LNCAP (cell line): ENCODE data around the gene INHBC.

Source experiments
- CTCF ChIP-seq: fragments of 450-650 bp; IDR thresholded peaks from 2 replicates; pipeline ENCODE4 v1.5.1; 2017; ENCODE audit warnings: mild to moderate bottlenecking

Gene INHBC

GRCh38 chr12:57474862-57475261 lies 40.3 kb downstream of the INHBC start:
- no peak for TF ChIP-seq CTCF

- no peak for TF ChIP-seq CTCF
These were observed 40.9 kb downstream of the INHBC start for GRCh38 chr12:57475271-57476161.

GRCh38 chr12:57476162-57476992 lies 41.8 kb downstream of the INHBC start:
- no peak for TF ChIP-seq CTCF

- TF ChIP-seq CTCF: no peak
These were observed 42.6 kb downstream of the INHBC start for GRCh38 chr12:57476993-57477709.

GRCh38 chr12:57477710-57478681 lies 43.4 kb downstream of the INHBC start:
- TF ChIP-seq CTCF: no peak

- no peak for TF ChIP-seq CTCF
These were observed 44.4 kb downstream of the INHBC start for GRCh38 chr12:57479043-57479375.
